ENCODE results near the gene CCDC152. TPM values are rescaled to one million over a fixed set of nuclear protein-coding genes. Genes with fewer than 3 reads are reported as not detected.

CCDC152 gene
- total RNA-seq, 1 experiment from 2014 or later = not detected

GRCh38 chr5:42768106-42768504, 11.5 kb downstream of the CCDC152 start:
- ChIA-PET POLR2A (no interaction called here), CTCF (interaction anchor here (0.7 to 1.8 kb wide), 10 partner anchors 7 to 912 kb away, joined by 3 to 17 read pairs (median 8); no protein-coding TSS in a partner anchor), RAD21 (ENCODE audit: low non-redundant PET in 1 of 2, low total read pairs in 2 of 2, uncharacterized antibody in 2 of 2, unreplicated experiment in 2 of 2) (interaction anchor here in 1 of 2 experiments (0.9 to 1.3 kb wide), 2 partner anchors 121 to 911 kb away, joined by 3 to 5 read pairs; no protein-coding TSS in a partner anchor)
- no peak overlapping the region for H3K4me3 ChIP-seq (replicated peaks in 1 of 2; ENCODE audit: low read depth in 1 of 2, low read length in 2 of 2)
- H3K27me3 ChIP-seq (ENCODE audit: insufficient read depth, low read length) = no peaks in the 10 kb centered on the region
- no peak overlapping the region for H3K27ac ChIP-seq (ENCODE audit: low read depth, low read length)
- no peaks in the 10 kb centered on the region for H3K4me1 ChIP-seq (ENCODE audit: control insufficient read depth in 1 of 2, insufficient read depth in 2 of 2, low read length in 2 of 2)
- no peaks in the 10 kb centered on the region for H3K9me2 ChIP-seq (ENCODE audit: insufficient read depth)
- BruUV-seq (replicated peaks) = no TSS peak
- ATAC-seq (no peak), DNase-seq (ENCODE audit: low read depth, low spot score) (no peak)
- no peak overlapping the region for H2AFZ ChIP-seq (ENCODE audit: low read depth, low read length, poor library complexity, severe bottlenecking)
- no peaks in the 10 kb centered on the region for H4K20me1 ChIP-seq (ENCODE audit: insufficient read depth)
- no peaks in the 10 kb centered on the region for H3K79me2 ChIP-seq (ENCODE audit: insufficient read depth, low read length)
- TF ChIP-seq EZH2phosphoT487 (IDR thresholded peaks at IDR 0.05; ENCODE audit: borderline replicate concordance) (no peak), EZH2 (IDR thresholded peaks at IDR 0.05) (no peak), MAX (IDR thresholded peaks at IDR 0.05) (no peak), SIN3A (IDR thresholded peaks at IDR 0.05; ENCODE audit: low read depth) (no peak), JUND (IDR thresholded peaks at IDR 0.05) (no peak), TCF7L2 (IDR thresholded peaks at IDR 0.05; ENCODE audit: borderline replicate concordance, extremely low read depth, insufficient read depth, insufficient read length) (no peak), RAD21 (IDR thresholded peaks at IDR 0.05; ENCODE audit: low read depth) (no peak), ATF3 (IDR thresholded peaks at IDR 0.05) (no peak), ELF1 (IDR thresholded peaks at IDR 0.05; ENCODE audit: borderline replicate concordance, low read depth) (no peak)
- H3K9me3 ChIP-seq (ENCODE audit: control insufficient read depth in 1 of 2, insufficient read depth in 1 of 2, low read depth in 1 of 2, low read length in 2 of 2) = no peaks in the 10 kb centered on the region
- no peaks in the 10 kb centered on the region for H3K36me3 ChIP-seq (ENCODE audit: control insufficient read depth in 1 of 2, insufficient read depth in 2 of 2, low read length in 2 of 2)
- H3K9ac ChIP-seq (ENCODE audit: low read length) = no peak overlapping the region
- intact Hi-C loops (cut with micrococcal nuclease) = loop anchor here (5.0 kb wide), 2 partner anchors 119 to 186 kb away; no protein-coding TSS in a partner anchor
- no peak overlapping the region for H3K4me2 ChIP-seq (ENCODE audit: low read length)

GRCh38 chr5:42770003-42770402, 13.4 kb downstream of the CCDC152 start:
- BruUV-seq (replicated peaks) = no TSS peak
- no peaks in the 10 kb centered on the region for H3K4me1 ChIP-seq (ENCODE audit: control insufficient read depth in 1 of 2, insufficient read depth in 2 of 2, low read length in 2 of 2)
- ChIA-PET CTCF (no interaction called here), POLR2A (no interaction called here), RAD21 (ENCODE audit: low non-redundant PET in 1 of 2, low total read pairs in 2 of 2, uncharacterized antibody in 2 of 2, unreplicated experiment in 2 of 2) (no interaction called here)
- no peak overlapping the region for H2AFZ ChIP-seq (ENCODE audit: low read depth, low read length, poor library complexity, severe bottlenecking)
- ATAC-seq (no peak), DNase-seq (ENCODE audit: low read depth, low spot score) (no peak)
- H3K9ac ChIP-seq (ENCODE audit: low read length) = no peak overlapping the region
- intact Hi-C loops (cut with micrococcal nuclease) = loop anchor here (10.0 kb wide), 1 partner anchor 1065 kb away; no protein-coding TSS in a partner anchor
- no peak overlapping the region for H3K27ac ChIP-seq (ENCODE audit: low read depth, low read length)
- H3K4me2 ChIP-seq (ENCODE audit: low read length) = no peak overlapping the region
- no peak overlapping the region for H3K4me3 ChIP-seq (replicated peaks in 1 of 2; ENCODE audit: low read depth in 1 of 2, low read length in 2 of 2)
- no peaks in the 10 kb centered on the region for H4K20me1 ChIP-seq (ENCODE audit: insufficient read depth)
- H3K79me2 ChIP-seq (ENCODE audit: insufficient read depth, low read length) = no peaks in the 10 kb centered on the region
- H3K9me2 ChIP-seq (ENCODE audit: insufficient read depth) = no peaks in the 10 kb centered on the region
- H3K36me3 ChIP-seq (ENCODE audit: control insufficient read depth in 1 of 2, insufficient read depth in 2 of 2, low read length in 2 of 2) = no peaks in the 10 kb centered on the region
- no peaks in the 10 kb centered on the region for H3K9me3 ChIP-seq (ENCODE audit: control insufficient read depth in 1 of 2, insufficient read depth in 1 of 2, low read depth in 1 of 2, low read length in 2 of 2)
- 0 out of 2 replicates have a peak, but pooled peaks cover 3% of the 10 kb centered on the region for H3K27me3 ChIP-seq (ENCODE audit: insufficient read depth, low read length)
- TF ChIP-seq ZNF274 (IDR thresholded peaks at IDR 0.05; ENCODE audit: low read depth, low read length) (no peak), CEBPB (IDR thresholded peaks at IDR 0.05; ENCODE audit: low read depth) (no peak), FOSL1 (IDR thresholded peaks at IDR 0.05; ENCODE audit: low read depth) (no peak), EZH2 (IDR thresholded peaks at IDR 0.05) (no peak), MAX (IDR thresholded peaks at IDR 0.05) (no peak), JUND (IDR thresholded peaks at IDR 0.05) (no peak), REST (IDR thresholded peaks at IDR 0.05; ENCODE audit: low read depth) (no peak), CTCF (IDR thresholded peaks at IDR 0.05 in 2 of 3, conservative IDR thresholded peaks at IDR 0.05 in 1 of 3; ENCODE audit: borderline replicate concordance in 1 of 3, insufficient read depth in 1 of 3, low read depth in 2 of 3, low read length in 2 of 3) (no peak), RAD21 (IDR thresholded peaks at IDR 0.05; ENCODE audit: low read depth) (no peak), SRF (IDR thresholded peaks at IDR 0.05; ENCODE audit: low read depth) (no peak)
